ENCODE results near the gene ZCCHC8.
"Not testable (repeated sequence)": the region's sequence is repeated elsewhere in the genome, so short reads cannot be mapped to it uniquely, and the experiment has no call there.

The ZCCHC8 gene

DNA sequence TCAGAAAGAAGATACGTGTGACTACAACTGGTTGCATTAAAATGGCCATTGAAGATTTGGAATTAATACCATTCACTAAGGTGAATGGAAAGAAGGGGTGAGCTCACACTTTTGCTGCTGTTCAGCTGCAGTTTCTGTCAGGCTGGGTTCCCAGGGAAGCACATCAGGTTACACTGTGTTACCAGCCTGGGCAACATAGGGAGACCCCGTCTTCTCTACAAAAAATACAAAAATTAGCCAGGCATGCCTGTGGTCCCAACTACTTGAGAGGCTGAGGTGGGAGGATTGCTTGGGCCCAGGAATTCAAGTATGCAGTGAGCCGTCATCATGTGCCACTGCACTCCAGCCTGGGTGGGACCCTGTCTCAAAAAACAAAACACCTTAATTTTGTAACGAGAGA, 12.9 kb upstream of the ZCCHC8 start:
- H3K36me3 ChIP-seq (ENCODE audit: control insufficient read depth, insufficient read depth, low read length), result peaks cover 44% of the 10 kb centered on the region
- WGBS (ENCODE audit: insufficient coverage, insufficient read length), result no CpG with 5 or more reads among the region's 4 CpGs

DNA sequence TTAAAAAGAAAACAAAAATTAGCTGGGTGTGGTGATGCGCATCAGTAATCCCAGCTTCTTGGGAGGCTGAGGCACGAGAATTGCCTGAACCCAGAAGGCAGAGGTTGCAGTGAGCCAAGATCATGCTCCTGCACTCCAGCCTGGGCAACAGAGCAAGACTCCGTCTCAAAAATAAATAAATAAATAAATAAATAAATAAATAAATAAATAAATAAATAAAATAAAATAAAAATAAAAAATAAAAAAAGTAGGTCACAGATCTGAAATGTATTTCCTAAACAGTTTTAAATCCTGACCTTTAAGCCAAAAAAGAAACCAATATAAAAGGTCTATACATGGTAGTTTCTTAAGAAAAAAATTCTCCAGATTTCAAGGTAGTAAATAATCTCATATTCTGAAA, 12.3 kb upstream of the ZCCHC8 start:
- peaks cover 43% of the 10 kb centered on the region for H3K36me3 ChIP-seq (ENCODE audit: control insufficient read depth, insufficient read depth, low read length)
- H3K27me3 ChIP-seq (ENCODE audit: control insufficient read depth, insufficient read depth, low read length); H3K4me3 ChIP-seq (ENCODE audit: low read length); DNase-seq (ENCODE audit: low read depth, low spot score); H3K9me3 ChIP-seq (ENCODE audit: control insufficient read depth, insufficient read depth, low read length); H3K4me1 ChIP-seq (ENCODE audit: control insufficient read depth, insufficient read depth, low read length); H3K27ac ChIP-seq (ENCODE audit: low read length): not testable (repeated sequence)
- no CpG with 5 or more reads among the region's 3 CpGs for WGBS (ENCODE audit: insufficient coverage, insufficient read length)

More for the DNA sequence above, 12.9 kb upstream of the ZCCHC8 start:
- Histone ChIP-seq H3K4me1 (ENCODE audit: control insufficient read depth, insufficient read depth, low read length) (no peaks in the 10 kb centered on the region), H3K9me3 (ENCODE audit: control insufficient read depth, insufficient read depth, low read length) (no peaks in the 10 kb centered on the region), H3K27ac (ENCODE audit: low read length) (no peak overlapping the region), H3K27me3 (ENCODE audit: control insufficient read depth, insufficient read depth, low read length) (no peaks in the 10 kb centered on the region), H3K4me3 (ENCODE audit: low read length) (no peak overlapping the region)
- no peak for DNase-seq (ENCODE audit: low read depth, low spot score)

DNA sequence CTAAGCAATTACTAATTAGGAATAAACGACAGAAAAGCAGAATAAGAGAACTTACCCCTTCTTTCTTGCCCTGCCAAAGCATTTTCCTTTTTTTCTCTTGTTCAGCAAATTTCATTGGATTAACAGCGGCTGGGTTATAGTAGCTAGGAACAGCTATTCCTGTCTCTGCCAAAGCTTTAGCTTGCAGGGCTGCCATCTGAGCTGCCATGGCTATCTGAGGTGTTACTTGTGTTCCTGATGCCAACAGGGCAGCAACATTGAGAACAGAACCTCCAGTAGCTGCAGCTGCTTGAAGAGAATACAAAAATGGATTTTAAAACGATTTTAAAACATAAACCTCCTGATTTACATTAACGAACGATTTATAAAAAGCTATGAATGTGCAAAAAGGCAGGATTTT, 7.4 kb upstream of the ZCCHC8 start:
- H3K36me3 ChIP-seq (ENCODE audit: control insufficient read depth, insufficient read depth, low read length), result peaks cover 39% of the 10 kb centered on the region

DNA sequence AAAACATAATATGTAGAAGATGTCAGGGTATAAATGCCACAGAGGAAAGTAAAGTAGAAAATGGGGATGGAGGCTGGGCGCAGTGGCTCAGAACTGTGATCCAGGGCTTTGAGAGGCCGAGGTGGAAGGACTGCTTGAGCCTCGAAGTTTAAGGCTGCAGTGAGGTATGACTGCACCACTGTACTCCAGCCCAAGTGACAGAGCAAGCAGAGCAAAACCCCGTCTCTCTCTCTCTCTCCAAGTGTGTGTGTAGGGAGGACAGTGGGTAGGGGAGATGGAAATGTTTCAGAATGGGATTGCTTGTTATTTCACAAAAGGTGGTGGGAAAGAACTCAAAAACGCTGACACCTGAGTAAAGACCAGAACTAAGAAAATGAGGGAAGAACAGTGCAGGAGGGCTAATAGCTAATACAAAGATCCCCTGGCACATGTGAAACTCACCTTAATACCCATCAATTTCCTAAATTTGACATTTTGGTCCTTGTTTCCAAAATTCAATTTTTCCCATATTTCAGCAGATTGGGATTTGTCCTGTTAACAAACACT, 5.7 kb upstream of the ZCCHC8 start:
- WGBS (ENCODE audit: insufficient coverage, insufficient read length), result no CpG with 5 or more reads among the region's 5 CpGs
- no peaks in the 10 kb centered on the region for H3K9me3 ChIP-seq (ENCODE audit: control insufficient read depth, insufficient read depth, low read length)
- H3K4me1 ChIP-seq (ENCODE audit: control insufficient read depth, insufficient read depth, low read length), result no peaks in the 10 kb centered on the region
- H3K27ac ChIP-seq (ENCODE audit: low read length), result no peak overlapping the region
- H3K36me3 ChIP-seq (ENCODE audit: control insufficient read depth, insufficient read depth, low read length), result peaks cover 29% of the 10 kb centered on the region
- no peak overlapping the region for H3K4me3 ChIP-seq (ENCODE audit: low read length)
- DNase-seq (ENCODE audit: low read depth, low spot score), result no peak
- H3K27me3 ChIP-seq (ENCODE audit: control insufficient read depth, insufficient read depth, low read length), result no peaks in the 10 kb centered on the region

More for the DNA sequence above, 7.4 kb upstream of the ZCCHC8 start:
- Histone ChIP-seq H3K4me1 (ENCODE audit: control insufficient read depth, insufficient read depth, low read length) (no peaks in the 10 kb centered on the region), H3K27ac (ENCODE audit: low read length) (no peak overlapping the region), H3K9me3 (ENCODE audit: control insufficient read depth, insufficient read depth, low read length) (no peaks in the 10 kb centered on the region), H3K4me3 (ENCODE audit: low read length) (no peak overlapping the region), H3K27me3 (ENCODE audit: control insufficient read depth, insufficient read depth, low read length) (no peaks in the 10 kb centered on the region)
- whole genome bisulfite sequencing (ENCODE audit: insufficient coverage, insufficient read length), result no CpG with 5 or more reads among the region's 5 CpGs
- no peak for DNase-seq (ENCODE audit: low read depth, low spot score)

DNA sequence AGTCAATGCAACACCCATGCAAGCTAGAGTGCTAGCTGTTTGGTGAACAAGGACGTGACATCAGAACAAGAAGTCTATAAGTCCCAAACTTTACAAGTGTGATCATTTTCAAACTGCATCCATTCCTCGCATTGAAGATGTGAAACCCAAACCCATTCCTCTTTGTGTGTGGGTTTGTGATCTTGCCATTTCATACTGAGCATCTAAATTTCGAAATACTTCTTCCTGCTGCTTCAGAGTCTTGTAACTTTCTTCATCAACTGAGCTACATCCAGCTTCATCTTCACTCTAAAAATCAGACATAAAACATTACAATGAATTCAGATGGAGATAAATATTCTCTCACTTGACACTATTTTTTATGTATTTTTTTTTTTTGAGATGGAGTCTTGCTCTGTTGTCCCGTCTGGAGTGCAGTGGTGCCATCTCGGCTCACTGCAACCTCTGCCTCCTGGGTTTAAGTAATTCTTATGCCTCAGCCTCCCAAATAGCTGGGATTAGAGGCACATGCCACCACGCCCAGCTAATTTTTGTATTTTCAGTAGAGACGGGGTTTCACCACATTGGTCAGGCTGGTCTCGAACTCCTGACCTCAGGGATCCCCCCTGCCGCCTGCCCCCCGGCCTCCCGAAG, 4.8 kb upstream of the ZCCHC8 start:
- WGBS (ENCODE audit: insufficient coverage, insufficient read length), result no CpG with 5 or more reads among the region's 11 CpGs
- Histone ChIP-seq H3K9me3 (ENCODE audit: control insufficient read depth, insufficient read depth, low read length) (no peaks in the 10 kb centered on the region), H3K4me3 (ENCODE audit: low read length) (no peak overlapping the region), H3K27me3 (ENCODE audit: control insufficient read depth, insufficient read depth, low read length) (no peaks in the 10 kb centered on the region), H3K4me1 (ENCODE audit: control insufficient read depth, insufficient read depth, low read length) (no peaks in the 10 kb centered on the region), H3K36me3 (ENCODE audit: control insufficient read depth, insufficient read depth, low read length) (peaks cover 26% of the 10 kb centered on the region), H3K27ac (ENCODE audit: low read length) (no peak overlapping the region)
- DNase-seq (ENCODE audit: low read depth, low spot score), result no peak

DNA sequence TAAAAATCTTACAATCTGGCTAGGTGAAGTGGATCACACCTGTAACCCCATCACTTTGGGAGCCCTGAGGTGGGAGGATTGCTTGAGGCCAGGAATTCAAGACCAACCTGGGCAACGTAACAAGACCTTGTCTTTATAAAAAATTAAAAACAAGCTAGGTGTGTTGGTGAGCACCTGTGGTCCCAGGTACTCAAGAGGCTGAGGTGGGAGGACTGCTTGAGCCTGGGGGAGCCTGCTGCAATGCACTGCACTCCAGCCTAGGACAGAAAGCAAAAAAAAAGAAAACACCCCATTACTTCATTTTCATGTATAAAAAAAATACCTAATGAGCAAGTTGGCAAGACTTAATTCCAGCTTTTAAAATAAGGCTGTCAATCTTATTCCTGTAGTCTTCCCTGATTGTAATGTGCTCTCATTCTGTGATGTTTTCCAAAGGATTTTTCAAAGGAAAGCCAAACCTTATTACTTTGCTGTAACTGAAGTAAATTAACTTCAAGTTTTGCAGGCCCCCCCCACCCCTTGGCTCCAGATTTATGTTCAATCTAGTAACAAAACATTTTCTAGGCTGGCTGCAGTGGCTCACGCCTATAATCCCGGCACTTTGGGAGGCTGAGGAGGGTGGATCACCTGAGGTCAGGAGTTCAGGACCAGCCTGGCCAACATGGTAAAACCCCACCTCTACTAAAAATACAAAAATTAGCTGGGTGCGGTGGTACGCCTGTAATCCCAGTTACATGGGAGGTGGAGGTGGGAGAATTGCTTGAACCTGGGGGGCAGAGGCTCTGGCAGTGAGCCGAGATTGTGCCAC, 3.3 kb upstream of the ZCCHC8 start:
- Histone ChIP-seq H3K4me3 (ENCODE audit: low read length) (no peak overlapping the region), H3K9me3 (ENCODE audit: control insufficient read depth, insufficient read depth, low read length) (no peaks in the 10 kb centered on the region), H3K36me3 (ENCODE audit: control insufficient read depth, insufficient read depth, low read length) (peaks cover 19% of the 10 kb centered on the region), H3K27ac (ENCODE audit: low read length) (no peak overlapping the region), H3K27me3 (ENCODE audit: control insufficient read depth, insufficient read depth, low read length) (no peaks in the 10 kb centered on the region), H3K4me1 (ENCODE audit: control insufficient read depth, insufficient read depth, low read length) (no peaks in the 10 kb centered on the region)
- no peak for DNase-seq (ENCODE audit: low read depth, low spot score)
- WGBS (ENCODE audit: insufficient coverage, insufficient read length), result no CpG with 5 or more reads among the region's 6 CpGs

DNA sequence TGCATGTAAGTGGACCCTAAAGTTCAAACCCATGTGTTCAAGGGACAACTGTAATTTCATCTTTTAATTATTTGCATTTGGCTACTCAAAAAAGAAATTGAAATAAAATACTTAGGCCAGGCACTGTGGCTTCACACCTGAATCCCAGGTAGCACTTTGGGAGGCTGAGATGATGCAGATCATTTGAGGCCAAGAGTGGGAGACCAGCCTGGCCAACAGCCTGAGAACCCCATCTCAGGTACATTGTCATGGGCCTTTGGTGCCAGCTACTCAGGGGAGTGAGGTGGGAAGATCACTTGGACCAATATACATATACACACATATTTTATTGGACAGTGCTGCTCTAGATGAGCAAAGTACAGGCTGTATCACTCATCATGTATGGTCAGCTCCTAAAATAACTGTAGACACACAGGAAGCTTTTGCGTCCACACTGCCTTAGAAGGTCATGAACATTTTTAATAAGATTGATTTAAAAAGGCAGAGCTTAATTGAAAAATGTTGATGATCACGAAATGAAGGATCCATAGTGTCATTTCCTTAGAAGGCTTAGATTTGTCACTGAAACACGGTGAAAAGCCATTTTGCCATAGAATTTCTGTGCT, 2.5 kb upstream of the ZCCHC8 start:
- DNase-seq (ENCODE audit: low read depth, low spot score), result no peak
- Histone ChIP-seq H3K36me3 (ENCODE audit: control insufficient read depth, insufficient read depth, low read length) (peaks cover 18% of the 10 kb centered on the region), H3K9me3 (ENCODE audit: control insufficient read depth, insufficient read depth, low read length) (no peaks in the 10 kb centered on the region), H3K27me3 (ENCODE audit: control insufficient read depth, insufficient read depth, low read length) (no peaks in the 10 kb centered on the region), H3K4me1 (ENCODE audit: control insufficient read depth, insufficient read depth, low read length) (no peaks in the 10 kb centered on the region), H3K4me3 (ENCODE audit: low read length) (no peak overlapping the region), H3K27ac (ENCODE audit: low read length) (no peak overlapping the region)
- WGBS (ENCODE audit: insufficient coverage, insufficient read length), result no CpG with 5 or more reads among the region's 3 CpGs

DNA sequence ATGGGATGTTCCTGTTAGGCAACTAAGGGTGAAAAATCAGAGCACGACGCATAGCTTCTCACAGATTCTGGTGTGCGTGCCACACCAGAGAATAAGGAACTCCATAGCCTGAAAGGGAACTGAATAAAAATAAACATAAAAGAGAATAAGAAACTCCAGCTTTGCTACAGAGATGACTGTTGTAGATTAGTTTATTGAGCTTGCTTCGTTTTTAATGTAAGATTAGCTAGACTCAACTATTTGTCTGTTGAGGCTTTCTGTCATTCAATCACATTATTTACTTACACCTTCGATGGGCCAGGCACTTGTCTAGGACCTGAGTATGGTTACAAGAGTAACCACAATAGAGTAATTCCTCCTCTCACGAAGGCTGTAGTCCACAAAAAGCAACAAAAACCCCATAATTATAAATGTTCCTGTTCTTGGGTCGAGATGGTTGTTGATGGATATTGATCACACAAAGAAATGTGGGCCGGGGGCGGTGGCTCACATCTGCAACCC, 807 bp upstream of the ZCCHC8 start:
- Histone ChIP-seq H3K9me3 (ENCODE audit: control insufficient read depth, insufficient read depth, low read length) (no peaks in the 10 kb centered on the region), H3K27me3 (ENCODE audit: control insufficient read depth, insufficient read depth, low read length) (no peaks in the 10 kb centered on the region), H3K27ac (ENCODE audit: low read length) (no peak overlapping the region), H3K4me1 (ENCODE audit: control insufficient read depth, insufficient read depth, low read length) (no peaks in the 10 kb centered on the region), H3K4me3 (ENCODE audit: low read length) (no peak overlapping the region; the same call in 1 of the 2 replicates), H3K36me3 (ENCODE audit: control insufficient read depth, insufficient read depth, low read length) (peaks cover 8% of the 10 kb centered on the region)
- DNase-seq (ENCODE audit: low read depth, low spot score), result no peak
- no CpG with 5 or more reads among the region's 9 CpGs for WGBS (ENCODE audit: insufficient coverage, insufficient read length)

DNA sequence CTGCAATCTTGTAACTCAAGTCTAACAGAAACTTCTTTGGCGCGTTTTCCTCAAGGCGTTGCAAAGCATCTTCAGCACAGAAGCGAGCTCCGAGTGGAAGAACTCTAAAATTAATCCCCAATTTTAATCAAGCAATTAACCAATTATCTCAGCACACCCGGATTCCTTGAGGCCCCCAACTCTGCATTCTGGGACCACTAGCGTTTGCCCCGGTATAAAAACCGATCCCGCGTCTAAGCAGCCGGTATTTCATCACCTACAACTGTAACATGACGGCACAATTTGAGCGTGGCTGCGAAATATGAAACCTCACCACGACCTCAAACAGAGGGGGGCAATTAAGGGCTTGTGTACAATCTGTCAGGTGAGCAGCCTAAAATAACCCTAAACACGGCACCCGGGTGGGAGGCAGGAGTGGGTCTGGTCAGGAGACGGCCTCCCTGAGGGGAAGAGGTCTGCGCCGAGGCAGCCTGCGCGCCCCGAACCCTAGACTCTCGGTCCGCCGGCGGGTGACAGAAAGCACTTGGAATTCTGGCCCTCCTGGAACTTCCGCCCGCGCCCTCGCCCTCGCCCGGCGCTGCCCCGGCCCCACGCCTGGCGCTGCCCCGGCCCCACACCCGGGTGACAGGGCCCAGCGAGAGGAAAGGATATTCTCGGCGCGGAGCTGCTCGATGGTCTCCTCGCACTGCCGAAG, 594 bp downstream of the ZCCHC8 start:
- H3K9me3 ChIP-seq (ENCODE audit: control insufficient read depth, insufficient read depth, low read length), result no peaks in the 10 kb centered on the region
- H3K27ac ChIP-seq (ENCODE audit: low read length), result no peak overlapping the region
- no peaks in the 10 kb centered on the region for H3K4me1 ChIP-seq (ENCODE audit: control insufficient read depth, insufficient read depth, low read length)
- no peak for DNase-seq (ENCODE audit: low read depth, low spot score)
- WGBS (ENCODE audit: insufficient coverage, insufficient read length), result no CpG with 5 or more reads among the region's 47 CpGs
- no peaks in the 10 kb centered on the region; the same call in 1 of the 2 replicates for H3K36me3 ChIP-seq (ENCODE audit: control insufficient read depth, insufficient read depth, low read length)
- H3K4me3 ChIP-seq (ENCODE audit: low read length), result peak overlapping the region; percentile 95
- no peaks in the 10 kb centered on the region for H3K27me3 ChIP-seq (ENCODE audit: control insufficient read depth, insufficient read depth, low read length)

DNA sequence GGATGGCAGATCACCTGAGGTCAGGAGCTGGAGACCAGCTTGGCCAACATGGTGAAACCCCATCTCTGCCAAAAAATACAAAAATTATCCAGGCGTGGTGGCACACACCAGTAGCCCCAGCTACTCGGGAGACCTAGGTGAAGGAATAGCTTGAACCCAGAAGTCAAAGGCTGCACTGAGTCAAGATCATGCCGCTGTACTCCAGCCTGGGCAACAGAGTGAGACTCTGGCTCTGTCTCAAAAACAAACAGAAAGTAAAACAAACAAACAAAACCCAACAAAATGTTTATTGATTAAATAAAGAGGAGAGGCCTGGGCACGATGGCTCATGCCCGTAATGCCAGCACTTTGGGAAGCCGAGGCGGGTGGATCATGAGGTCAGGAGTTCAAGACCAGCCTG, 5.5 kb downstream of the ZCCHC8 start:
- peaks cover 5% of the 10 kb centered on the region; the same call in 1 of the 2 replicates for H3K36me3 ChIP-seq (ENCODE audit: control insufficient read depth, insufficient read depth, low read length)
- H3K4me1 ChIP-seq (ENCODE audit: control insufficient read depth, insufficient read depth, low read length), result no peaks in the 10 kb centered on the region
- no peak for DNase-seq (ENCODE audit: low read depth, low spot score)
- H3K9me3 ChIP-seq (ENCODE audit: control insufficient read depth, insufficient read depth, low read length), result no peaks in the 10 kb centered on the region
- H3K27me3 ChIP-seq (ENCODE audit: control insufficient read depth, insufficient read depth, low read length), result no peaks in the 10 kb centered on the region
- WGBS (ENCODE audit: insufficient coverage, insufficient read length), result no CpG with 5 or more reads among the region's 7 CpGs
- H3K27ac ChIP-seq (ENCODE audit: low read length), result no peak overlapping the region
- no peak overlapping the region for H3K4me3 ChIP-seq (ENCODE audit: low read length)
